ENCODE measurements around the gene LYST. TPM values are rescaled to one million over a fixed set of nuclear protein-coding genes. Genes with fewer than 3 reads are reported as not detected.

LYST gene
- total RNA-seq, 1 experiment from 2014 or later, result 23.9 TPM

GRCh38 chr1:235697508-235697907 is 169.2 kb downstream of the LYST start:
- CTCF ChIA-PET, result interaction anchor here (0.6 to 1.2 kb wide), 4 partner anchors 13 to 77 kb away, joined by 3 to 7 read pairs (median 4); no protein-coding TSS in a partner anchor
- TF ChIP-seq CTCF (IDR thresholded peaks at IDR 0.05; ENCODE audit: unreplicated experiment), result no peak
- BruUV-seq (replicated peaks), result no TSS peak
- no peaks in the 10 kb centered on the region for H3K4me1 Mint-ChIP-seq (ENCODE audit: insufficient read depth, unreplicated experiment)
- DNase-seq (ENCODE audit: unreplicated experiment), result no peak
- no peak overlapping the region for H3K27ac Mint-ChIP-seq (ENCODE audit: low read depth, unreplicated experiment)
- POLR2A ChIA-PET, result interaction anchor here (0.6 to 1.1 kb wide), 4 partner anchors 37 to 1635 kb away, joined by 3 to 4 read pairs (median 3); no protein-coding TSS in a partner anchor
- H3K36me3 Mint-ChIP-seq (ENCODE audit: insufficient read depth, unreplicated experiment), result peaks cover 73% of the 10 kb centered on the region
- intact Hi-C loops (cut with micrococcal nuclease), result no loop called here
- H3K4me3 Mint-ChIP-seq (ENCODE audit: unreplicated experiment), result no peak overlapping the region
- H3K27me3 Mint-ChIP-seq (ENCODE audit: insufficient read depth, unreplicated experiment), result no peaks in the 10 kb centered on the region
- H3K9me3 Mint-ChIP-seq (ENCODE audit: unreplicated experiment), result no peaks in the 10 kb centered on the region

- ChIA-PET POLR2A (no interaction called here), CTCF (interaction anchor here (0.5 to 1.3 kb wide), 5 partner anchors 13 to 283 kb away, joined by 3 to 5 read pairs (median 4); no protein-coding TSS in a partner anchor)
- no peak for DNase-seq (ENCODE audit: unreplicated experiment)
- intact Hi-C loops (cut with micrococcal nuclease), result no loop called here
- Mint-ChIP-seq H3K36me3 (ENCODE audit: insufficient read depth, unreplicated experiment) (peaks cover 42% of the 10 kb centered on the region), H3K4me3 (ENCODE audit: unreplicated experiment) (no peak overlapping the region), H3K4me1 (ENCODE audit: insufficient read depth, unreplicated experiment) (no peaks in the 10 kb centered on the region), H3K27ac (ENCODE audit: low read depth, unreplicated experiment) (no peak overlapping the region), H3K27me3 (ENCODE audit: insufficient read depth, unreplicated experiment) (no peaks in the 10 kb centered on the region), H3K9me3 (ENCODE audit: unreplicated experiment) (no peaks in the 10 kb centered on the region)
- no TSS peak for BruUV-seq (replicated peaks)
- TF ChIP-seq CTCF (IDR thresholded peaks at IDR 0.05; ENCODE audit: unreplicated experiment), result no peak
Observed at GRCh38 chr1:235689356-235689755, 177.3 kb downstream of the LYST start.

- no peaks in the 10 kb centered on the region for H3K9me3 Mint-ChIP-seq (ENCODE audit: unreplicated experiment)
- ChIA-PET CTCF (interaction anchor here (0.6 to 0.7 kb wide), 2 partner anchors 16 to 95 kb away, joined by 3 read pairs; no protein-coding TSS in a partner anchor), POLR2A (no interaction called here)
- intact Hi-C loops (cut with micrococcal nuclease), result no loop called here
- H3K36me3 Mint-ChIP-seq (ENCODE audit: insufficient read depth, unreplicated experiment), result peaks cover 37% of the 10 kb centered on the region
- no peaks in the 10 kb centered on the region for H3K4me1 Mint-ChIP-seq (ENCODE audit: insufficient read depth, unreplicated experiment)
- H3K4me3 Mint-ChIP-seq (ENCODE audit: unreplicated experiment), result no peak overlapping the region
- no peak for TF ChIP-seq CTCF (IDR thresholded peaks at IDR 0.05; ENCODE audit: unreplicated experiment)
- no peak for DNase-seq (ENCODE audit: unreplicated experiment)
- no peaks in the 10 kb centered on the region for H3K27me3 Mint-ChIP-seq (ENCODE audit: insufficient read depth, unreplicated experiment)
- no peak overlapping the region for H3K27ac Mint-ChIP-seq (ENCODE audit: low read depth, unreplicated experiment)
- no TSS peak for BruUV-seq (replicated peaks)
Observed at GRCh38 chr1:235688096-235688495, 178.6 kb downstream of the LYST start.

- TF ChIP-seq CTCF (IDR thresholded peaks at IDR 0.05; ENCODE audit: unreplicated experiment), result no peak
- Mint-ChIP-seq H3K27me3 (ENCODE audit: insufficient read depth, unreplicated experiment) (no peaks in the 10 kb centered on the region), H3K4me3 (ENCODE audit: unreplicated experiment) (no peak overlapping the region), H3K36me3 (ENCODE audit: insufficient read depth, unreplicated experiment) (peaks cover 22% of the 10 kb centered on the region), H3K4me1 (ENCODE audit: insufficient read depth, unreplicated experiment) (no peaks in the 10 kb centered on the region), H3K9me3 (ENCODE audit: unreplicated experiment) (no peaks in the 10 kb centered on the region), H3K27ac (ENCODE audit: low read depth, unreplicated experiment) (no peak overlapping the region)
- BruUV-seq (replicated peaks), result no TSS peak
- ChIA-PET POLR2A (interaction anchor here (1.5 to 2.1 kb wide), 2 partner anchors 11 to 179 kb away, joined by 3 to 10 read pairs; partner anchors contain the start of gene B3GALNT2), CTCF (interaction anchor here (0.7 to 1.4 kb wide), 8 partner anchors 11 to 288 kb away, joined by 3 to 4 read pairs (median 3); no protein-coding TSS in a partner anchor)
- intact Hi-C loops (cut with micrococcal nuclease), result no loop called here
- no peak for DNase-seq (ENCODE audit: unreplicated experiment)
Observed at GRCh38 chr1:235683653-235684052, 183.1 kb downstream of the LYST start.
